ENCODE data around the gene IGFL2. TPM values are rescaled to one million over a fixed set of nuclear protein-coding genes. Genes with fewer than 3 reads are reported as not detected.

The IGFL2 gene
- total and polyA plus RNA-seq, 2 of the 4 experiments (the other 2 are of a cell fraction) = not detected

DNA sequence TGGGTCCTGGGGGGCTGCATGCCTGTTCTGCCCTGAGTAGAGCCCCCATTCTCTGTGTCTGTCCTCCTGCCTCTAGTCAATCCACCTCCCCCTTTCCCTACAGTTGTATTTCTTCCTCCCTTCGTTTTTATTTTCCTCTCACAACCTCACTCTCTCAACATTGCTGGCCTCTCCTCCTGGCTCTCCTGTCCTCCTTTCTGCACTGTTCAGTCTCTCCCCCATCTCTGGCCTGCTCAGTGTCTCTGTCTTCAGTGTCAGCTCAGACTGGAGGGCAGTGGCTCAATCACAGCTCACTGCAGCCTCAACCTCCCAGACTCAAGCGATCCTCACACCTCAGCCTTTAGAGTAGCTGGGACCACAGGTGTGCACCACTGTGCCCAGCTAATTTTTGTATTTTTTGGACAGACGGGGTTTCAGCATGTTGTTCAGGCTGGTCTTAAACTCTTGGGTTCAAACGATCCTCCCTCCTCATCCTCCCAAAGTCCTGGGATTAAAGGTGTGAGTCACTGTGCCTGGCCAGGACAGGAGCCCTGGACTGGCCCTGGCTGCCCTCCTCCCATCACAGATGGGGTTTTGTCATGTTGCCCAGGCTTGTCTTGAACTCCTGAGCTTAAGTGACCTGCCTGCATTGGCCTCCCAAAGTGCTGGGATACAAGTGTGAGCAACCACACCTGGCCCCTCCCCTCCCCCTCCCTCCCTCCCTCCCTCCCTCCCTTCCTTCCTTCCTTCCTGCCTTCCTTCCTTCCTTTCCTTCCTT lies 49.5 kb downstream of the IGFL2 start:
- H2BK20ac ChIP-seq (ENCODE audit: low read depth, low read length) = no peak overlapping the region
- ChIA-PET POLR2A (ENCODE audit: unreplicated experiment) (interaction anchor here (0.6 kb wide), 1 partner anchor 892 kb away, joined by 10 read pairs; no protein-coding TSS in a partner anchor), CTCF (no interaction called here)
- H3K9ac ChIP-seq (ENCODE audit: low read depth, low read length) = no peak overlapping the region
- H3K18ac ChIP-seq (ENCODE audit: low read depth, low read length) = no peak overlapping the region
- H3K36me3 ChIP-seq (ENCODE audit: control insufficient read depth, insufficient read depth, low read length) = no peaks in the 10 kb centered on the region
- H3K4ac ChIP-seq (ENCODE audit: low read depth, low read length) = no peak overlapping the region
- in situ Hi-C loops (cut with MboI; ENCODE audit: low sequenced_read_pairs) = no loop called here
- no peak overlapping the region for H3K4me3 ChIP-seq (ENCODE audit: insufficient read depth, low read depth, low read length)
- H2BK5ac ChIP-seq (ENCODE audit: low read depth, low read length, poor library complexity, severe bottlenecking) = no peak overlapping the region
- H3K27ac ChIP-seq (ENCODE audit: insufficient read depth, low read length) = no peak overlapping the region
- intact Hi-C loops (cut with micrococcal nuclease) = no loop called here
- no peak overlapping the region for H4K8ac ChIP-seq (ENCODE audit: low read depth in 2 of 2, low read length in 2 of 2)
- no peak overlapping the region for H2AK5ac ChIP-seq (ENCODE audit: low read depth, low read length)
- 20% methylated on average over 1 of the region's 4 CpGs; no CpG with 5 or more reads in 1 of the 2 experiments for whole genome bisulfite sequencing, 2 experiments (ENCODE audit: extremely low coverage in 2 of 2, insufficient read length in 1 of 2)
- no peak for ATAC-seq (ENCODE audit: low read depth)
- TF ChIP-seq RFX5 (IDR thresholded peaks at IDR 0.05; ENCODE audit: low read depth, low read length) = no peak
- no peak for TF ChIP-seq FOS (IDR thresholded peaks at IDR 0.05; ENCODE audit: low read depth, low read length)
- no peak for TF ChIP-seq NFE2L2 (IDR thresholded peaks at IDR 0.05; ENCODE audit: low read depth, low read length)
- no peak for TF ChIP-seq POLR2A (IDR thresholded peaks at IDR 0.05; ENCODE audit: low read depth, low read length)
- TF ChIP-seq MAZ (IDR thresholded peaks at IDR 0.05; ENCODE audit: borderline replicate concordance, low read depth, low read length) = no peak
- TF ChIP-seq, protein P1, sequence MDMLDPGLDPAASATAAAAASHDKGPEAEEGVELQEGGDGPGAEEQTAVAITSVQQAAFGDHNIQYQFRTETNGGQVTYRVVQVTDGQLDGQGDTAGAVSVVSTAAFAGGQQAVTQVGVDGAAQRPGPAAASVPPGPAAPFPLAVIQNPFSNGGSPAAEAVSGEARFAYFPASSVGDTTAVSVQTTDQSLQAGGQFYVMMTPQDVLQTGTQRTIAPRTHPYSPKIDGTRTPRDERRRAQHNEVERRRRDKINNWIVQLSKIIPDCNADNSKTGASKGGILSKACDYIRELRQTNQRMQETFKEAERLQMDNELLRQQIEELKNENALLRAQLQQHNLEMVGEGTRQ (IDR thresholded peaks at IDR 0.05; ENCODE audit: low read depth, low read length) = no peak
- TF ChIP-seq MAFK (IDR thresholded peaks at IDR 0.05; ENCODE audit: low read depth, low read length) = no peak
- TF ChIP-seq SMC3 (IDR thresholded peaks at IDR 0.05; ENCODE audit: low read depth, low read length) = no peak
- no peak for TF ChIP-seq RAD21 (IDR thresholded peaks at IDR 0.05; ENCODE audit: low read length)
- no peaks in the 10 kb centered on the region for H3K9me1 ChIP-seq (ENCODE audit: insufficient read depth, low read length)
- H3K4me2 ChIP-seq (ENCODE audit: low read depth, low read length) = no peak overlapping the region
- no peak overlapping the region for H2AFZ ChIP-seq (replicated peaks; ENCODE audit: low read length, poor library complexity)
- no peak overlapping the region for H3K23ac ChIP-seq (ENCODE audit: low read depth, low read length)
- H2AK9ac ChIP-seq (replicated peaks; ENCODE audit: low read depth, low read length, poor library complexity) = no peak overlapping the region
- H4K5ac ChIP-seq (ENCODE audit: low read depth, low read length) = no peak overlapping the region
- peaks cover 60% of the 10 kb centered on the region for H3K27me3 ChIP-seq (ENCODE audit: control insufficient read depth, insufficient read depth, low read length)
- no peak overlapping the region for H3K14ac ChIP-seq (replicated peaks; ENCODE audit: low read depth, low read length)
- H4K91ac ChIP-seq (ENCODE audit: insufficient read depth, low read depth, low read length) = no peak overlapping the region
- H4K20me1 ChIP-seq (ENCODE audit: insufficient read depth, low read length) = 0 out of 2 replicates have a peak, but pooled peaks cover 4% of the 10 kb centered on the region
- no peaks in the 10 kb centered on the region for H3K9me3 ChIP-seq (ENCODE audit: control insufficient read depth, insufficient read depth, low read length)
- H3K79me1 ChIP-seq (ENCODE audit: low read depth in 1 of 2, low read length in 2 of 2) = no peaks in the 10 kb centered on the region
- no peak for DNase-seq
- H3K4me1 ChIP-seq (ENCODE audit: control insufficient read depth, insufficient read depth, low read length) = no peaks in the 10 kb centered on the region; the same call in 1 of the 2 replicates
- dilution Hi-C loops (cut with HindIII; ENCODE audit: low sequenced_read_pairs, unreplicated experiment) = no loop called here
- no TSS peak for BruUV-seq (replicated peaks)
- H2BK120ac ChIP-seq (ENCODE audit: low read depth, low read length) = no peak overlapping the region
- no peak overlapping the region for H3K56ac ChIP-seq (ENCODE audit: extremely low read depth, insufficient read depth, low read length)
- H2BK15ac ChIP-seq (ENCODE audit: low read depth, low read length) = no peak overlapping the region

Data from IMR-90 (cell line).